Activated CD4-positive, alpha-beta T cell treated with anti-CD3 and anti-CD28 coated beads for 36 hours (primary cell): ENCODE measurements around the gene ARL6. TPM values are rescaled to one million over a fixed set of nuclear protein-coding genes. Genes with fewer than 3 reads are reported as not detected.
"Not testable (repeated sequence)": the region's sequence is repeated elsewhere in the genome, so short reads cannot be mapped to it uniquely, and the experiment has no call there.

ENCODE experiments used
- ATAC-seq: fragments of 200-7000 bp; cut with Tn5 transposase; one replicate; pipeline ENCODE4 v1.10.0; 2021; ENCODE audit warnings: mild to moderate bottlenecking, moderate library complexity
- CTCF ChIA-PET: fragments of 350-600 bp; sonication (Branson Sonifier 250); formaldehyde crosslinking; loops from one replicate; lab custom pipeline; 2021; ENCODE audit warnings: antibody characterized with exemption; lab: Charles Lee
- POLR2A ChIA-PET: fragments of 350-600 bp; sonication (Branson Sonifier 250); formaldehyde crosslinking; loops from one replicate; lab custom pipeline; 2021; ENCODE audit warnings: antibody characterized with exemption, inconsistent platforms; lab: Charles Lee
- DNase-seq: peaks from one replicate; pipeline ENCODE4 v3.0.0-alpha.2; 2020
- H3K27ac Mint-ChIP-seq: one replicate; pipeline ENCODE4 v1.8.0; 2021; ENCODE audit warnings: mixed read lengths
- H3K27me3 Mint-ChIP-seq: one replicate; pipeline ENCODE4 v1.8.0; 2021; ENCODE audit warnings: mixed read lengths
- H3K36me3 Mint-ChIP-seq: one replicate; pipeline ENCODE4 v1.8.0; 2021; ENCODE audit warnings: low read depth, mixed read lengths
- H3K4me1 Mint-ChIP-seq: one replicate; pipeline ENCODE4 v1.8.0; 2021; ENCODE audit warnings: mixed read lengths
- H3K4me3 Mint-ChIP-seq: one replicate; pipeline ENCODE4 v1.8.0; 2021; ENCODE audit warnings: mild to moderate bottlenecking, moderate library complexity, mixed read lengths
- H3K9me3 Mint-ChIP-seq: one replicate; pipeline ENCODE4 v1.8.0; 2021; ENCODE audit warnings: low read depth, mixed read lengths
- intact Hi-C, 2 experiments: fragments of 100-400 bp; cut with DNase I in 1 of 2; cut with micrococcal nuclease in 1 of 2; formaldehyde crosslinking; loops; one replicate each; pipeline versions ENCODE4 v1.14.2 to v1.15.1; 2022 to 2024; cut with DNase I, micrococcal nuclease
- total RNA-seq, 2 experiments: library from RNA; stranded (reverse); gene quantifications; one replicate each; pipeline ENCODE4 v1.2.3, GENCODE V29; 2021

Gene ARL6
- total RNA-seq, 2 experiments from 2014 or later = 6.9 TPM

DNA sequence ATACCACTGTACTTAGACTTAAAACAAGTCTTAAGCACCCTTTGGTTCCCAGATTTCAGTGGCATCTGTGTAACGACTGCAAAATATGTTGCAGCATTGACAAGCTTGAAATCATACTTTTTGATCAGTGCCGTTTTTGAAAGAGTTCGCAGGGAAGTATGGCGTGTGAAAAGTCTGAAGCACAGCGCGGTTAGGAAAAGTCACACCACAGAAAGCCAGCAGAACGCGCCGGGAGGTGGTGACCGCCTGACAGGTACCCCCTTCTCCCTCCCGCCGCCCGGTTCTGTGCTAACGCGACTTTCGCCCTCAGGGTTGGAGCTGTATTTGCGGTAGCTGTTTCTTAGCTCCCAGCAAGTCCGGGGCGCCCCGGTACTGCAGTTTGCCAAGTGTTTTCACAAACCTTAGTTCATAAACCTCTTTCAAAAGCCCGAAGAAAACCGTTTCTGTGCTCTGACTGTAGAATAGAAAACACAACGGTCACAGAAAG, 56.8 kb downstream of the ARL6 start:
- peaks cover 18% of the 10 kb centered on the region for H3K4me1 Mint-ChIP-seq
- POLR2A ChIA-PET = interaction anchor here (0.6 to 0.8 kb wide), 3 partner anchors 24 to 1081 kb away, joined by 3 to 7 read pairs (median 3); no protein-coding TSS in a partner anchor
- intact Hi-C loops = loop anchor here (1.0 to 10.0 kb wide), 8 partner anchors 28 to 1996 kb away; partner anchors contain the start of genes ARL6 (in 2 of the 2), CLDND1 (in 1 of the 2), CMSS1 (in 1 of the 2) and CPOX (in 1 of the 2)
- DNase-seq (peak; percentile 68), ATAC-seq (peak; percentile 46)
- peaks cover 27% of the 10 kb centered on the region for H3K27me3 Mint-ChIP-seq
- H3K4me3 Mint-ChIP-seq = peak overlapping the region; percentile 82
- no peaks in the 10 kb centered on the region for H3K9me3 Mint-ChIP-seq
- CTCF ChIA-PET = interaction anchor here (0.6 to 2.4 kb wide), 13 partner anchors 17 to 1192 kb away, joined by 3 to 7 read pairs (median 3); no protein-coding TSS in a partner anchor
- H3K36me3 Mint-ChIP-seq = no peaks in the 10 kb centered on the region
- H3K27ac Mint-ChIP-seq = peak overlapping the region; percentile 58

DNA sequence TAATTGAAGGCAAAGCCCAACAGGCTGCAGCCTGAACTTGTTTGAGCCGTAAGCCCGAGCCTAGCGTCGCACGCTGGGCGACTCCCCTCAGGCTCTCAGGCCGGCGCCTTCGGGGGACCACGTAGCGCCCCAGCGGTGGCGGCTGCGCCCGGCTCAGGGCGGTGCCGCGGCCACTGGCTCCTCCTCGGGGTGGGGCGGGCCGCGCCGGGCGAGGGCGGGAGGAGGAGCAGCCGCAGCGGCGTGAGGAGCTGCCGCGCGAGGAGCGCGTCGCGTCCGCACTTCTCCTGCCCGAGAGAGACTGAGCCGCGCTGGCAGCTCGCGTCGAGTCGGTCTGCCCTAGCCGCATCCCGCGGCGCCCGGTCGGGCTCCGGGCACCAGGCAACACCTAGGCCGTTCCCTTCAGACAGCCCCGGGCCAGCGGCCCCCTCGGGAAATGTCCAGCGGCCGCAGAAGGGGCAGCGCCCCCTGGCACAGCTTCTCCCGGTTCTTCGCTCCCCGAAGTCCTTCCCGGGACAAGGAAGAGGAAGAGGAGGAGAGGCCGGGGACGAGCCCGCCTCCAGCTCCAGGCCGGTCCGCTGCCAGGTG, 57.3 kb downstream of the ARL6 start, which contains the start of gene CRYBG3:
Gene CRYBG3 (plus strand): TSS at position 238 of the 585 bp plus-strand sequence. CDS start 196 bp downstream, at position 434.
- Mint-ChIP-seq H3K4me3 (peak within 1 kb of the TSS; percentile 82), H3K9me3 (no peaks in the 10 kb centered on the region), H3K27me3 (peaks cover 26% of the 10 kb centered on the region), H3K4me1 (peaks cover 18% of the 10 kb centered on the region), H3K36me3 (no peaks in the 10 kb centered on the region), H3K27ac (peak within 1 kb of the TSS; percentile 66)
- CTCF ChIA-PET = interaction anchor here (0.8 to 2.4 kb wide), 9 partner anchors 18 to 451 kb away, joined by 3 to 7 read pairs (median 3); no protein-coding TSS in a partner anchor
- intact Hi-C loops = loop anchor here (1.0 to 10.0 kb wide), 9 partner anchors 29 to 1995 kb away; partner anchors contain the start of genes ARL6 (in 2 of the 2), CLDND1 (in 1 of the 2), CMSS1 (in 1 of the 2) and CPOX (in 1 of the 2)
- peak; percentile 99 for ATAC-seq
- POLR2A ChIA-PET = interaction anchor here (0.8 kb wide), 1 partner anchor 25 kb away, joined by 3 read pairs; no protein-coding TSS in a partner anchor
- peak; percentile 90 for DNase-seq

DNA sequence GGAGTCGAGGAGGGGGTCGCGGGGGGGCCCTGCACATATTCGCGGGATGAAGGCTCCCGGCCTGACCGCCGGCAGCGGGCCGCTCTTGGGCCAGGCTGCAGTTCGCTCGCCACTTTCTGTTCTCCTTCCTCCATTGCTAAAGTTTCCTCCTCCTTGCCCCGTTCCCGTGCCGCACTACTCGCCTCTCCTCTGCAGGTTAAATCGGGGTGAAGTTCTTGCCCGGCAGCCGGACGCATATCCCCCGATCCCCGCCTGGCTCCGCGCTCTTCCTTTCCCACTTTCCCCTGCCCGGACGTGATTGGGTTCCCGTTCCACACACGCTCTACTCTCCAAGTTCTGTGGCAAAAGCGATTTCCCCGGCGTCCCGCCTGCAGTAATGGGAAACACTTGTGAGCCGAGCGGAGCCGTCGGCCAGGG, 57.8 kb downstream of the ARL6 start:
- intact Hi-C loops = loop anchor here (2.0 to 10.0 kb wide), 5 partner anchors 60 to 1995 kb away; partner anchors contain the start of genes ARL6 (in 1 of the 2), CLDND1 (in 1 of the 2), CMSS1 (in 1 of the 2) and CPOX (in 1 of the 2)
- ATAC-seq (peak; percentile 8), DNase-seq (peak; percentile 33)
- Mint-ChIP-seq H3K27ac (peak overlapping the region; percentile 66), H3K36me3 (no peaks in the 10 kb centered on the region), H3K4me3 (peak overlapping the region; percentile 82), H3K9me3 (no peaks in the 10 kb centered on the region), H3K4me1 (peaks cover 18% of the 10 kb centered on the region), H3K27me3 (peaks cover 26% of the 10 kb centered on the region)
- CTCF ChIA-PET = interaction anchor here (1.0 to 2.4 kb wide), 4 partner anchors 18 to 203 kb away, joined by 3 to 7 read pairs (median 4); no protein-coding TSS in a partner anchor
- POLR2A ChIA-PET = no interaction called here

DNA sequence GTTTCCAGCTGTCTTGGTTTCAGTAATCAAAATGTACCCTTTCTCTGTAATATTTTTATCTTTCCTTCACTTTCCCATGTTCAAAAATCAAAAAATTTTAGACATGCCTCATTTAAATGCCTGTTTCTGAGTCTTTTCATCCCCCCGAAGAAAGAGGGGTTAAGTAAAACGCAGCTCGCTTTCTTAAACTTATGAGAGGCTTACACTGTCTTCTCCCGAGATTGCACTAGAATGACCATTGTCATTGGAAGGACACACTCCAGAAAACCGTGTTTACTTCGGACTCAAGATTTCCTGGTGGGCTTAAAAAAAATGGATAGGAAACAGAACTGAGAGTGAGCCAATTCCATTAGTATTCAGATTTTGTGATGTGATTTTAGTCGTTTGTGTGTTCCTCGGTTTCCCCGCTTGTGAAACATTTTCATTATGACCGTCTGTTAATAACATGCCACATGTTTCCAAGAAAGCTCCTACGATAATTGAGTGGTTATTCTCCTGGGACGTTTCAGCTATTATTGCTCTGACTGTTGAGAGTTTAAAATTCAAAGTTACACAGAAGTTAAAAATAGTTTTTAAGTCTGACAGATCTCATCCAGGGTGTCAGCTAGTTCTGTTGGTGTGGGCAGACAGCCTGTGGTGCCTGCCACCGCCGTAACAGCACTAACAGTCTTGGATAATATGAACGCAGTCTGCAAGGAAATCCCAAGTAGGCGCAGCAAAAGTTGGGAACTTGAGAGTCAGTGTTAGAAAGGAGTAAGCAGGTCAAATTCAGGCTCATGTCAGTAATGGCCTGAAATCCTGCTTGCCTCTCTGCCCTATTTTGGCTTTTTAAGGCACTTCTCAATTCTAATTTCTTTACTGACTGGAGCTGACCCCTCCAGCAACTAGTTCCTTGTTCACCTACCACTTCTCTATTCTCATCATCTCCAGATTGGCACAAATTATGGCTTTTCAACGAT, 58.8 kb downstream of the ARL6 start:
- Mint-ChIP-seq H3K9me3 (no peaks in the 10 kb centered on the region), H3K27me3 (peaks cover 22% of the 10 kb centered on the region), H3K27ac (peak overlapping the region; percentile 66), H3K36me3 (no peaks in the 10 kb centered on the region), H3K4me1 (peaks cover 18% of the 10 kb centered on the region), H3K4me3 (peak overlapping the region; percentile 82)
- DNase-seq (no peak), ATAC-seq (no peak)
- ChIA-PET POLR2A (no interaction called here), CTCF (interaction anchor here (0.6 to 2.4 kb wide), 4 partner anchors 10 to 255 kb away, joined by 3 to 7 read pairs (median 4); no protein-coding TSS in a partner anchor)
- intact Hi-C loops = loop anchor here (2.0 to 10.0 kb wide), 5 partner anchors 61 to 1994 kb away; partner anchors contain the start of genes ARL6 (in 1 of the 2), CLDND1 (in 1 of the 2), CMSS1 (in 1 of the 2) and CPOX (in 1 of the 2)

DNA sequence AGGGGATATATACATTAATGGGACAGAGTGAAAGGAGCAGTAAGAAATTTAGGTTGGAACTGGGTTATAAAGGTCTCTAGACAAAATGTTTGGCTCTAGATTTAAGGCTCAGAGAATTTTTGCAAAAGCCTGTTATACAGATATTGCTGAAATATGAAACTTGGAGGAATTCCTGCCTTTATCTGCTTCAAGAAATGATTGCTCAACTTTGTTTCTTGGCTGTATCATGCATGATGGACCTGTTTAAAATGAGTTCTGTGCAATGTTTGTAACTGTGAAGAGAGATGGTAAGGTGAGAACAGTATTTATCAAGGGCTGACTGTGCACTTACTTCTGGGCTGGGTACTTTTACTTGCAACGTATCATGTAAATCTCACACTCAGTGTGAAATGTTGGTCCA, 60.5 kb downstream of the ARL6 start:
- Mint-ChIP-seq H3K27me3 (peaks cover 21% of the 10 kb centered on the region), H3K4me1 (peaks cover 18% of the 10 kb centered on the region), H3K4me3 (no peak overlapping the region), H3K9me3 (no peaks in the 10 kb centered on the region), H3K27ac (no peak overlapping the region), H3K36me3 (no peaks in the 10 kb centered on the region)
- intact Hi-C loops = loop anchor here in 1 of 2 experiments (10.0 kb wide), 2 partner anchors 700 to 770 kb away; partner anchors contain the start of genes CLDND1 and CPOX
- CTCF ChIA-PET = no interaction called here
- ATAC-seq (no peak), DNase-seq (no peak)
- POLR2A ChIA-PET = no interaction called here

DNA sequence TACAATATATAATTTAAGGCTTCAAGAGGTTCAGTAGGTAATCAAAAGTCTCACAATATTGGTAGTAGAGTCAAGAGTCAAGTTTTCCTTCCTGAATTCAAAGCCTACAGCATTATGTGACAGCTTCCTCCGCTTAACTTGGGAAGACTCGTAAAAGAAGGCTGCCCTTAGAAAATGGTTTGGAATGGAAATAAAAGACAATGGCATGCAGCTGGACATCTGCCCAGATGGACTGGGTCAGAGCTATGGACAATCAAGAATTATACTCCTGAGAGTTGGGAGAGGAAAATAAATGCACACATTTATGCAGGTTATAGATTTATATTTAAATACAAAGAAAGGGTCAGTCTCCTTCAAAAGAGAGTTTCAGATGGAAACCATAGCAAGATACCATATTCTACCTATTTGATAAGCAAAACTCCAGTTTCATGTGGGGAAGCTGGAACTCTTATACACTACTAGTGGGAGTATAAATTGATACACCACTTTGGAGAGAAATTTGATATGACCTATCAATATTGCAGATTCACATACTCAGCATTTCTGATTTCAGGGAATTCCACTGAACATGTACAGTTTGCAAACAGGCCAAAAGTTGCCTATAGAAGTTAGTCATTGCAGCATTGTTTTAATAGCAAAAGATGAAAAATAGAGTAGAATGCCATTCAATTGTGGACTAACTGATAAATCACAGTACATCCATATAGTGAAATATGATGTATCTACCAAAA, 63.3 kb downstream of the ARL6 start:
- H3K9me3 Mint-ChIP-seq = peaks cover 2% of the 10 kb centered on the region
- H3K27ac Mint-ChIP-seq = no peak overlapping the region
- intact Hi-C loops = loop anchor here in 1 of 2 experiments (10.0 kb wide), 2 partner anchors 697 to 767 kb away; partner anchors contain the start of genes CLDND1 and CPOX
- ChIA-PET CTCF (no interaction called here), POLR2A (no interaction called here)
- H3K27me3 Mint-ChIP-seq = peaks cover 6% of the 10 kb centered on the region
- H3K4me1 Mint-ChIP-seq = peaks cover 4% of the 10 kb centered on the region
- ATAC-seq (no peak), DNase-seq (no peak)
- H3K4me3 Mint-ChIP-seq = no peak overlapping the region
- H3K36me3 Mint-ChIP-seq = no peaks in the 10 kb centered on the region

DNA sequence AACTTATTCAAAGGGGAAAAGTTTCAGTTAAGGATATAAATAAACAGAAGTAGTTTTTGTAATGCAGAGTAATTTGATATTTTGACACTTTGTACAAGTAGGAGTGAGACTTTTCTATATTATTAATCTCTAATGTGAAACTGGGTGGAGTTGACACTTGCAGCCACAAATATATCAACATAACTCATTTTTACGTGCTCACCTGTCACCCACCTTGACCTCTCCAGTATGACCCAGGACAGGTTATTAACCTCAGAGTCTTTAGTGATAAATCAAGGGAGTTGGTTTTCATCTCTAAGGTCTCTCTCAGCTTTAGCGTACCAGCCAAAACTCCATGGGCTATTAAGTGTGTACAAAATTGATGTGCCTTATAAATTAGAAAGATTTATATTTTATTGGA, 64.6 kb downstream of the ARL6 start:
- intact Hi-C loops = loop anchor here in 1 of 2 experiments (10.0 kb wide), 2 partner anchors 696 to 766 kb away; partner anchors contain the start of genes CLDND1 and CPOX
- H3K4me1 Mint-ChIP-seq = no peaks in the 10 kb centered on the region
- no peak overlapping the region for H3K27ac Mint-ChIP-seq
- ATAC-seq (no peak), DNase-seq (no peak)
- CTCF ChIA-PET = interaction anchor here (0.7 kb wide), 1 partner anchor 212 kb away, joined by 4 read pairs; no protein-coding TSS in a partner anchor
- POLR2A ChIA-PET = no interaction called here
- no peaks in the 10 kb centered on the region for H3K27me3 Mint-ChIP-seq
- no peaks in the 10 kb centered on the region for H3K36me3 Mint-ChIP-seq
- H3K9me3 Mint-ChIP-seq = peaks cover 2% of the 10 kb centered on the region
- no peak overlapping the region for H3K4me3 Mint-ChIP-seq

DNA sequence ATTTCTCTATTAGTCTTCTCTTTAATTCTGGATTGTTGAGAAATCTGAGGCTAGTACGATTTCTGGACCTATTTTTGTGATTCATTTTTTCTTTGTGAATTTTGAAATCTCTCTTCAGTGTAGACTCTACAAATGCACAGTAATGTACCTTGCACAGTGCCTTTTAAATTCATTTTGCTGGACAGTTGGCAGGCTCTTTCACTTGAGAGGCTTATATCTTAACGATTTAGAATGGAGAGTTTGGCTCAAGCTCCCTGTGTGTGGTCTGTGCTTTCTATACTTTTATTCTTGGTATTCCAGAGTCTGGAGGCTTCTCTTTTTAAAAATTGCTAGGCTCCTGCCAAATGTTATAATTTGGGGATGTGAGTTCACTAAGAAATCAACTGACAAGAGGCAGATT, 66.1 kb downstream of the ARL6 start:
- Mint-ChIP-seq H3K27ac (no peak overlapping the region), H3K27me3 (no peaks in the 10 kb centered on the region), H3K4me3 (no peak overlapping the region), H3K9me3 (peaks cover 2% of the 10 kb centered on the region), H3K36me3 (no peaks in the 10 kb centered on the region), H3K4me1 (no peaks in the 10 kb centered on the region)
- POLR2A ChIA-PET = no interaction called here
- DNase-seq = no peak
- no peak for ATAC-seq
- CTCF ChIA-PET = no interaction called here
- intact Hi-C loops = no loop called here

DNA sequence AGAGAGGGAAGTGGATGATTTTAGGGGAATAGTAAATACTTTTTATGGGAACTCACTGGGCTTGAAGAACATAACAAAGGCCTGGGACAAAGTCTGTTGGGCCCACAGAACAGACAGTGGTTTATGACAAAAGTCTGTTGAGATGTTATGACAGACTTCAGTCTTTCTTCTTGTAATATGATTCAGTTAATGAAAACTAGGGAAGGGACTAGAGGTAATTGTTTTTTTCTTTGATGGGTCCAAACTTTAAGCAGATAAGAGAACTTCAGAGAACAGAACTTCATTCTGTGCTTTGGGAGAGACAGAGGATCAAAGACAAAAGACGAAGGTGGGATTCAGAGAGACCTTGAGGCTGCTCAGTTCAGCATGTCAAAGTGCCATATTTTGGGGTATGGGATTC, 66.6 kb downstream of the ARL6 start:
- no peak overlapping the region for H3K4me3 Mint-ChIP-seq
- CTCF ChIA-PET = interaction anchor here (1.0 kb wide), 1 partner anchor 39 kb away, joined by 3 read pairs; no protein-coding TSS in a partner anchor
- H3K4me1 Mint-ChIP-seq = no peaks in the 10 kb centered on the region
- no peaks in the 10 kb centered on the region for H3K27me3 Mint-ChIP-seq
- peaks cover 2% of the 10 kb centered on the region for H3K9me3 Mint-ChIP-seq
- POLR2A ChIA-PET = no interaction called here
- intact Hi-C loops = no loop called here
- ATAC-seq = no peak
- no peaks in the 10 kb centered on the region for H3K36me3 Mint-ChIP-seq
- DNase-seq = no peak
- no peak overlapping the region for H3K27ac Mint-ChIP-seq

DNA sequence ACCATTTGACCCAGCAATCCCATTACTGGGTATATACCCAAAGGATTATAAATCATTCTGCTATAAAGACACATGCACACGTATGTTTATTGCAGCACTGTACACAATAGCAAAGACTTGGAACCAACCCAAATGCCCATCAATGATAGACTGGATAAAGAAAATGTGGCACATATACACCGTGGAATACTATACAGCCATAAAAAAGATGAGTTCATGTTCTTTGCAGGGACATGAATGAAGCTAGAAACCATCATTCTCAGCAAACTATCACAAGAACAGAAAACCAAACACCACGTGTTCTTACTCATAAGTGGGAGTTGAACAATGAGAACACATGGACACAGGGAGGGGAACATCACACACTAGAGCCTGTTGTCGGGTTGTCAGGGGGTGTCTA, 68.6 kb downstream of the ARL6 start:
- ATAC-seq, CTCF ChIA-PET, H3K27me3 Mint-ChIP-seq, H3K27ac Mint-ChIP-seq, H3K4me3 Mint-ChIP-seq, H3K36me3 Mint-ChIP-seq, intact Hi-C loops, DNase-seq, H3K9me3 Mint-ChIP-seq, POLR2A ChIA-PET, H3K4me1 Mint-ChIP-seq: not testable (repeated sequence)
